ENCODE results near the gene MYOM3. TPM values are rescaled to one million over a fixed set of nuclear protein-coding genes. Genes with fewer than 3 reads are reported as not detected.
A peak's percentile ranks its signal among the peaks of the same experiment; 100 is the strongest.

The MYOM3 gene
- total and polyA plus RNA-seq, 2 of the 13 experiments (the other 11 are each of a cell fraction or from before 2014, with no cell fraction given), result 5.8 to 15.3 TPM

DNA sequence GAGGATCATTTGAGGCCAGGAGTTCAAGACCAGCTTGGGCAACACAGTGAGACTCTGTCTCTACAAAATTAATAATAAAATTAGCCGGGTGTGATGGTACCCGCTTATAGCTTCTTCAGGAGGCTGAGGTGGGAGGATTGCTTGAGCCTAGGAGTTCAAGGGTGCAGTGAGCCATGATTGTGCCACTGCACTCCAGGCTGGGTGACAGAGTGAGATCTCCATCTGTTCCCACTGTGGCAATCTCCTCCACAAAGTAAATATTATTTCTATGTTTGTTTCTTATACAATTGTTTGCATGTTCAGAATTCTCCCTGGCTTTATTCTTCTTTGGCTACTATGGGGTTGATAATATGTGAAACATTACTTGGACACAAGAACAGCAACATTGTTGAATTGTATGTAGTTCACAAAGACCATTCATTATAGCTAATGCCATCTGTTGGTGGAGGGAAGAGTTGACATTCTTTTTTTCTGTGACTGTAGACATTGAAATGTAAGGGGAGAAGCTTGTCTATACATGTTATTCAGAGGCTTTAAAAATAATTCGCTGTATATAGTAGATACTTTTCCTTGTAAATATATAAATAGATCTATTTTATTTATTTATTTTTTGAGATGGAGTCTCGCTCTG lies 84.0 kb downstream of the MYOM3 start (continued):
- peak; percentile 35; the same call in 1 of the 2 replicates for TF ChIP-seq GATAD2A (CRISPR knock-in tag; IDR thresholded peaks at IDR 0.05)
- TF ChIP-seq KAT8 (CRISPR knock-in tag; IDR thresholded peaks at IDR 0.05), result 0 out of 2 replicates have a peak, but pooled peaks have one; percentile 32
- no peak for TF ChIP-seq KLF12 (CRISPR knock-in tag; IDR thresholded peaks at IDR 0.05; ENCODE audit: borderline replicate concordance)
- no peak for TF ChIP-seq ZNF343 (CRISPR knock-in tag; IDR thresholded peaks at IDR 0.05)
- TF ChIP-seq, protein P1, sequence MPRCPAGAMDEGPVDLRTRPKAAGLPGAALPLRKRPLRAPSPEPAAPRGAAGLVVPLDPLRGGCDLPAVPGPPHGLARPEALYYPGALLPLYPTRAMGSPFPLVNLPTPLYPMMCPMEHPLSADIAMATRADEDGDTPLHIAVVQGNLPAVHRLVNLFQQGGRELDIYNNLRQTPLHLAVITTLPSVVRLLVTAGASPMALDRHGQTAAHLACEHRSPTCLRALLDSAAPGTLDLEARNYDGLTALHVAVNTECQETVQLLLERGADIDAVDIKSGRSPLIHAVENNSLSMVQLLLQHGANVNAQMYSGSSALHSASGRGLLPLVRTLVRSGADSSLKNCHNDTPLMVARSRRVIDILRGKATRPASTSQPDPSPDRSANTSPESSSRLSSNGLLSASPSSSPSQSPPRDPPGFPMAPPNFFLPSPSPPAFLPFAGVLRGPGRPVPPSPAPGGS (CRISPR knock-in tag; IDR thresholded peaks at IDR 0.05), result no peak
- TF ChIP-seq, protein P2, sequence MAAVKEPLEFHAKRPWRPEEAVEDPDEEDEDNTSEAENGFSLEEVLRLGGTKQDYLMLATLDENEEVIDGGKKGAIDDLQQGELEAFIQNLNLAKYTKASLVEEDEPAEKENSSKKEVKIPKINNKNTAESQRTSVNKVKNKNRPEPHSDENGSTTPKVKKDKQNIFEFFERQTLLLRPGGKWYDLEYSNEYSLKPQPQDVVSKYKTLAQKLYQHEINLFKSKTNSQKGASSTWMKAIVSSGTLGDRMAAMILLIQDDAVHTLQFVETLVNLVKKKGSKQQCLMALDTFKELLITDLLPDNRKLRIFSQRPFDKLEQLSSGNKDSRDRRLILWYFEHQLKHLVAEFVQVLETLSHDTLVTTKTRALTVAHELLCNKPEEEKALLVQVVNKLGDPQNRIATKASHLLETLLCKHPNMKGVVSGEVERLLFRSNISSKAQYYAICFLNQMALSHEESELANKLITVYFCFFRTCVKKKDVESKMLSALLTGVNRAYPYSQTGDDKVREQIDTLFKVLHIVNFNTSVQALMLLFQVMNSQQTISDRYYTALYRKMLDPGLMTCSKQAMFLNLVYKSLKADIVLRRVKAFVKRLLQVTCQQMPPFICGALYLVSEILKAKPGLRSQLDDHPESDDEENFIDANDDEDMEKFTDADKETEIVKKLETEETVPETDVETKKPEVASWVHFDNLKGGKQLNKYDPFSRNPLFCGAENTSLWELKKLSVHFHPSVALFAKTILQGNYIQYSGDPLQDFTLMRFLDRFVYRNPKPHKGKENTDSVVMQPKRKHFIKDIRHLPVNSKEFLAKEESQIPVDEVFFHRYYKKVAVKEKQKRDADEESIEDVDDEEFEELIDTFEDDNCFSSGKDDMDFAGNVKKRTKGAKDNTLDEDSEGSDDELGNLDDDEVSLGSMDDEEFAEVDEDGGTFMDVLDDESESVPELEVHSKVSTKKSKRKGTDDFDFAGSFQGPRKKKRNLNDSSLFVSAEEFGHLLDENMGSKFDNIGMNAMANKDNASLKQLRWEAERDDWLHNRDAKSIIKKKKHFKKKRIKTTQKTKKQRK (IDR thresholded peaks at IDR 0.05; ENCODE audit: low read length), result no peak
- TF ChIP-seq, protein P3, sequence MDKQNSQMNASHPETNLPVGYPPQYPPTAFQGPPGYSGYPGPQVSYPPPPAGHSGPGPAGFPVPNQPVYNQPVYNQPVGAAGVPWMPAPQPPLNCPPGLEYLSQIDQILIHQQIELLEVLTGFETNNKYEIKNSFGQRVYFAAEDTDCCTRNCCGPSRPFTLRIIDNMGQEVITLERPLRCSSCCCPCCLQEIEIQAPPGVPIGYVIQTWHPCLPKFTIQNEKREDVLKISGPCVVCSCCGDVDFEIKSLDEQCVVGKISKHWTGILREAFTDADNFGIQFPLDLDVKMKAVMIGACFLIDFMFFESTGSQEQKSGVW (CRISPR knock-in tag; IDR thresholded peaks at IDR 0.05; ENCODE audit: borderline replicate concordance), result no peak
- peak; percentile 64 for TF ChIP-seq RAD21 (CRISPR knock-in tag; IDR thresholded peaks at IDR 0.05)
- no peak for TF ChIP-seq CENPT (CRISPR knock-in tag; IDR thresholded peaks at IDR 0.05; ENCODE audit: low read depth)
- no peak for TF ChIP-seq CBX1 (IDR thresholded peaks at IDR 0.05; ENCODE audit: low read depth)
- TF ChIP-seq, protein P4, sequence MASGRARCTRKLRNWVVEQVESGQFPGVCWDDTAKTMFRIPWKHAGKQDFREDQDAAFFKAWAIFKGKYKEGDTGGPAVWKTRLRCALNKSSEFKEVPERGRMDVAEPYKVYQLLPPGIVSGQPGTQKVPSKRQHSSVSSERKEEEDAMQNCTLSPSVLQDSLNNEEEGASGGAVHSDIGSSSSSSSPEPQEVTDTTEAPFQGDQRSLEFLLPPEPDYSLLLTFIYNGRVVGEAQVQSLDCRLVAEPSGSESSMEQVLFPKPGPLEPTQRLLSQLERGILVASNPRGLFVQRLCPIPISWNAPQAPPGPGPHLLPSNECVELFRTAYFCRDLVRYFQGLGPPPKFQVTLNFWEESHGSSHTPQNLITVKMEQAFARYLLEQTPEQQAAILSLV (CRISPR knock-in tag; IDR thresholded peaks at IDR 0.05; ENCODE audit: borderline replicate concordance), result no peak
- TF ChIP-seq NFYC (CRISPR knock-in tag; IDR thresholded peaks at IDR 0.05), result no peak
- no peak for TF ChIP-seq NFE2 (CRISPR knock-in tag; IDR thresholded peaks at IDR 0.05)
- TF ChIP-seq YY1 (IDR thresholded peaks at IDR 0.05; ENCODE audit: insufficient read depth, insufficient replicate concordance, low read depth, low read length), result no peak
- TF ChIP-seq KDM4B (CRISPR knock-in tag; IDR thresholded peaks at IDR 0.05), result no peak
- no peak for TF ChIP-seq MEIS2 (CRISPR knock-in tag; IDR thresholded peaks at IDR 0.05)
- TF ChIP-seq, protein P5, sequence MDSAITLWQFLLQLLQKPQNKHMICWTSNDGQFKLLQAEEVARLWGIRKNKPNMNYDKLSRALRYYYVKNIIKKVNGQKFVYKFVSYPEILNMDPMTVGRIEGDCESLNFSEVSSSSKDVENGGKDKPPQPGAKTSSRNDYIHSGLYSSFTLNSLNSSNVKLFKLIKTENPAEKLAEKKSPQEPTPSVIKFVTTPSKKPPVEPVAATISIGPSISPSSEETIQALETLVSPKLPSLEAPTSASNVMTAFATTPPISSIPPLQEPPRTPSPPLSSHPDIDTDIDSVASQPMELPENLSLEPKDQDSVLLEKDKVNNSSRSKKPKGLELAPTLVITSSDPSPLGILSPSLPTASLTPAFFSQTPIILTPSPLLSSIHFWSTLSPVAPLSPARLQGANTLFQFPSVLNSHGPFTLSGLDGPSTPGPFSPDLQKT (CRISPR knock-in tag; IDR thresholded peaks at IDR 0.05; ENCODE audit: borderline replicate concordance), result no peak
- no peak for TF ChIP-seq SOX6 (IDR thresholded peaks at IDR 0.05)
- no peak for TF ChIP-seq SOX6 (CRISPR knock-in tag; IDR thresholded peaks at IDR 0.05)
- no peak for TF ChIP-seq MEF2D (CRISPR knock-in tag; IDR thresholded peaks at IDR 0.05)
- TF ChIP-seq FOXK1 (CRISPR knock-in tag; IDR thresholded peaks at IDR 0.05; ENCODE audit: borderline replicate concordance, low read depth), result 0 out of 2 replicates have a peak, but pooled peaks have one; percentile 12
- no peak for TF ChIP-seq CAMTA2 (CRISPR knock-in tag; IDR thresholded peaks at IDR 0.05; ENCODE audit: borderline replicate concordance)
- TF ChIP-seq, protein P6, sequence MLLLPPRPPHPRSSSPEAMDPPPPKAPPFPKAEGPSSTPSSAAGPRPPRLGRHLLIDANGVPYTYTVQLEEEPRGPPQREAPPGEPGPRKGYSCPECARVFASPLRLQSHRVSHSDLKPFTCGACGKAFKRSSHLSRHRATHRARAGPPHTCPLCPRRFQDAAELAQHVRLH (CRISPR knock-in tag; IDR thresholded peaks at IDR 0.05; ENCODE audit: borderline replicate concordance, low read depth), result no peak
- no peak for TF ChIP-seq ZNF678 (CRISPR knock-in tag; IDR thresholded peaks at IDR 0.05)

Measured in HepG2 (cell line).